ENCODE data around the gene KLHL4. TPM values are rescaled to one million over a fixed set of nuclear protein-coding genes. Genes with fewer than 3 reads are reported as not detected.

Gene KLHL4
- total and polyA plus RNA-seq, 2 of the 13 experiments (the other 11 are each of a cell fraction or from before 2014, with no cell fraction given): 0.15 TPM; not detected in 1

DNA sequence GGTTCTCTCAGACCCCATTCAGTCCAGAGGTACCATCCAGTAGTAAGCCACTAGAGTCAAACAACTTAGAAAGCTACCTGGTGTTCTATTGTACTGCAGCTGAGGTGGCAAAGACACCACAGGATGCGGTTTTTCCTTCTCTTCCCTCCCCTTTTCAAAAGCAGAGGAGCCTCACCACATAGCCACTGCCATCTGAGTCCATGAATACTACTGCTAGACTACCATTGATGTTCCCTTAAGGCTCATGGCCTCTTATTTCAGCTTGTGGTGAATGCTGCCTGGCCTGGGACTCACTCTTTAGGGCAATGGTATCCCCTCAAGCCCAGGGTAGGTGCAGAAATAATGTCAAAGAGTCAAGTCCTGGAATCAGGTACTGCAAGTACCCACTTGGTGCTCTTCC, 41.8 kb upstream of the KLHL4 start:
- no TSS peak for BruUV-seq (replicated peaks)
- intact Hi-C loops (cut with micrococcal nuclease; ENCODE audit: unreplicated experiment) (no loop called here), in situ Hi-C loops (cut with HindIII; ENCODE audit: extremely low pct_ligation_motif_present, low pct_unique_long_range_greater_than_20kb) (no loop called here)
- Histone ChIP-seq H3K79me2 (ENCODE audit: insufficient read depth, low read length) (no peaks in the 10 kb centered on the region), H2AFZ (ENCODE audit: low read length) (no peak overlapping the region), H3K4me3 (replicated peaks in 1 of 3; ENCODE audit: insufficient read depth in 1 of 3, low read depth in 2 of 3, low read length in 3 of 3) (no peak overlapping the region), H3K4me2 (ENCODE audit: low read depth, low read length) (no peak overlapping the region), H4K20me1 (ENCODE audit: insufficient read depth, low read length) (no peaks in the 10 kb centered on the region), H3K9ac (ENCODE audit: insufficient read depth, low read depth, low read length) (no peak overlapping the region), H3K36me3 (replicated peaks in 1 of 2; ENCODE audit: control insufficient read depth in 1 of 2, insufficient read depth in 2 of 2, low read length in 2 of 2) (no peaks in the 10 kb centered on the region), H3K27me3 (ENCODE audit: control insufficient read depth in 1 of 2, insufficient read depth in 2 of 2, low read length in 2 of 2) (no peaks in the 10 kb centered on the region), H3K27ac (ENCODE audit: extremely low read length, insufficient read depth, low read length) (no peak overlapping the region), H3K4me1 (ENCODE audit: insufficient read depth, low read length) (no peaks in the 10 kb centered on the region), H3K9me3 (ENCODE audit: low read length) (no peaks in the 10 kb centered on the region)
- no peak for FAIRE-seq
- CTCF ChIA-PET (ENCODE audit: low intra/inter-chr PET ratio, low total read pairs): no interaction called here
- WGBS (ENCODE audit: low lambda C conversion rate): 0% methylated on average over 1 of the region's 1 CpG
- DNase-seq (ENCODE audit: low spot score): no peak
- no peak for ATAC-seq
- POLR2A ChIA-PET: no interaction called here
- no peak for TF ChIP-seq ZKSCAN5 (CRISPR knock-in tag; IDR thresholded peaks at IDR 0.05)
- no peak for TF ChIP-seq ZNF878 (CRISPR knock-in tag; IDR thresholded peaks at IDR 0.05)
- no peak for TF ChIP-seq ZNF703 (CRISPR knock-in tag; IDR thresholded peaks at IDR 0.05; ENCODE audit: borderline replicate concordance)
- TF ChIP-seq, protein P1, sequence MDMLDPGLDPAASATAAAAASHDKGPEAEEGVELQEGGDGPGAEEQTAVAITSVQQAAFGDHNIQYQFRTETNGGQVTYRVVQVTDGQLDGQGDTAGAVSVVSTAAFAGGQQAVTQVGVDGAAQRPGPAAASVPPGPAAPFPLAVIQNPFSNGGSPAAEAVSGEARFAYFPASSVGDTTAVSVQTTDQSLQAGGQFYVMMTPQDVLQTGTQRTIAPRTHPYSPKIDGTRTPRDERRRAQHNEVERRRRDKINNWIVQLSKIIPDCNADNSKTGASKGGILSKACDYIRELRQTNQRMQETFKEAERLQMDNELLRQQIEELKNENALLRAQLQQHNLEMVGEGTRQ (IDR thresholded peaks at IDR 0.05; ENCODE audit: low read depth, low read length): no peak
- TF ChIP-seq, protein P1 (CRISPR knock-in tag; IDR thresholded peaks at IDR 0.05; ENCODE audit: borderline replicate concordance): no peak
- no peak for TF ChIP-seq TOPORS (CRISPR knock-in tag; IDR thresholded peaks at IDR 0.05)
- TF ChIP-seq ZNF34 (CRISPR knock-in tag; IDR thresholded peaks at IDR 0.05; ENCODE audit: borderline replicate concordance): no peak
- no peak for TF ChIP-seq JUNB (CRISPR knock-in tag; IDR thresholded peaks at IDR 0.05; ENCODE audit: borderline replicate concordance)
- no peak for TF ChIP-seq ZNF891 (CRISPR knock-in tag; IDR thresholded peaks at IDR 0.05)
- TF ChIP-seq, protein P2, sequence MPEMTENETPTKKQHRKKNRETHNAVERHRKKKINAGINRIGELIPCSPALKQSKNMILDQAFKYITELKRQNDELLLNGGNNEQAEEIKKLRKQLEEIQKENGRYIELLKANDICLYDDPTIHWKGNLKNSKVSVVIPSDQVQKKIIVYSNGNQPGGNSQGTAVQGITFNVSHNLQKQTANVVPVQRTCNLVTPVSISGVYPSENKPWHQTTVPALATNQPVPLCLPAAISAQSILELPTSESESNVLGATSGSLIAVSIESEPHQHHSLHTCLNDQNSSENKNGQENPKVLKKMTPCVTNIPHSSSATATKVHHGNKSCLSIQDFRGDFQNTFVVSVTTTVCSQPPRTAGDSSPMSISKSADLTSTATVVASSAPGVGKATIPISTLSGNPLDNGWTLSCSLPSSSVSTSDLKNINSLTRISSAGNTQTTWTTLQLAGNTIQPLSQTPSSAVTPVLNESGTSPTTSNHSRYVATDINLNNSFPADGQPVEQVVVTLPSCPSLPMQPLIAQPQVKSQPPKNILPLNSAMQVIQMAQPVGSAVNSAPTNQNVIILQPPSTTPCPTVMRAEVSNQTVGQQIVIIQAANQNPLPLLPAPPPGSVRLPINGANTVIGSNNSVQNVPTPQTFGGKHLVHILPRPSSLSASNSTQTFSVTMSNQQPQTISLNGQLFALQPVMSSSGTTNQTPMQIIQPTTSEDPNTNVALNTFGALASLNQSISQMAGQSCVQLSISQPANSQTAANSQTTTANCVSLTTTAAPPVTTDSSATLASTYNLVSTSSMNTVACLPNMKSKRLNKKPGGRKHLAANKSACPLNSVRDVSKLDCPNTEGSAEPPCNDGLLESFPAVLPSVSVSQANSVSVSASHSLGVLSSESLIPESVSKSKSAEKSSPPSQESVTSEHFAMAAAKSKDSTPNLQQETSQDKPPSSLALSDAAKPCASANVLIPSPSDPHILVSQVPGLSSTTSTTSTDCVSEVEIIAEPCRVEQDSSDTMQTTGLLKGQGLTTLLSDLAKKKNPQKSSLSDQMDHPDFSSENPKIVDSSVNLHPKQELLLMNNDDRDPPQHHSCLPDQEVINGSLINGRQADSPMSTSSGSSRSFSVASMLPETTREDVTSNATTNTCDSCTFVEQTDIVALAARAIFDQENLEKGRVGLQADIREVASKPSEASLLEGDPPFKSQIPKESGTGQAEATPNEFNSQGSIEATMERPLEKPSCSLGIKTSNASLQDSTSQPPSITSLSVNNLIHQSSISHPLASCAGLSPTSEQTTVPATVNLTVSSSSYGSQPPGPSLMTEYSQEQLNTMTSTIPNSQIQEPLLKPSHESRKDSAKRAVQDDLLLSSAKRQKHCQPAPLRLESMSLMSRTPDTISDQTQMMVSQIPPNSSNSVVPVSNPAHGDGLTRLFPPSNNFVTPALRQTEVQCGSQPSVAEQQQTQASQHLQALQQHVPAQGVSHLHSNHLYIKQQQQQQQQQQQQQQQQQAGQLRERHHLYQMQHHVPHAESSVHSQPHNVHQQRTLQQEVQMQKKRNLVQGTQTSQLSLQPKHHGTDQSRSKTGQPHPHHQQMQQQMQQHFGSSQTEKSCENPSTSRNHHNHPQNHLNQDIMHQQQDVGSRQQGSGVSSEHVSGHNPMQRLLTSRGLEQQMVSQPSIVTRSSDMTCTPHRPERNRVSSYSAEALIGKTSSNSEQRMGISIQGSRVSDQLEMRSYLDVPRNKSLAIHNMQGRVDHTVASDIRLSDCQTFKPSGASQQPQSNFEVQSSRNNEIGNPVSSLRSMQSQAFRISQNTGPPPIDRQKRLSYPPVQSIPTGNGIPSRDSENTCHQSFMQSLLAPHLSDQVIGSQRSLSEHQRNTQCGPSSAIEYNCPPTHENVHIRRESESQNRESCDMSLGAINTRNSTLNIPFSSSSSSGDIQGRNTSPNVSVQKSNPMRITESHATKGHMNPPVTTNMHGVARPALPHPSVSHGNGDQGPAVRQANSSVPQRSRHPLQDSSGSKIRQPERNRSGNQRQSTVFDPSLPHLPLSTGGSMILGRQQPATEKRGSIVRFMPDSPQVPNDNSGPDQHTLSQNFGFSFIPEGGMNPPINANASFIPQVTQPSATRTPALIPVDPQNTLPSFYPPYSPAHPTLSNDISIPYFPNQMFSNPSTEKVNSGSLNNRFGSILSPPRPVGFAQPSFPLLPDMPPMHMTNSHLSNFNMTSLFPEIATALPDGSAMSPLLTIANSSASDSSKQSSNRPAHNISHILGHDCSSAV (CRISPR knock-in tag; IDR thresholded peaks at IDR 0.05; ENCODE audit: borderline replicate concordance): no peak
- no peak for TF ChIP-seq KDM2A (CRISPR knock-in tag; IDR thresholded peaks at IDR 0.05; ENCODE audit: borderline replicate concordance, low read depth)
